SK-N-MC (cell line): ENCODE measurements around the gene ANKDD1B.

Experiments used
- EZH2 ChIP-seq: fragments of 200-600 bp; sonication (generic); IDR thresholded peaks from one replicate; pipeline ENCODE4 v1.6.1; 2017; ENCODE audit warnings: antibody characterized with exemption
- POLR2AphosphoS5 ChIP-seq: IDR thresholded peaks from 2 replicates; pipeline ENCODE4 v1.6.1; 2012; ENCODE audit warnings: mild to moderate bottlenecking, low read depth, low read length, borderline replicate concordance

DNA sequence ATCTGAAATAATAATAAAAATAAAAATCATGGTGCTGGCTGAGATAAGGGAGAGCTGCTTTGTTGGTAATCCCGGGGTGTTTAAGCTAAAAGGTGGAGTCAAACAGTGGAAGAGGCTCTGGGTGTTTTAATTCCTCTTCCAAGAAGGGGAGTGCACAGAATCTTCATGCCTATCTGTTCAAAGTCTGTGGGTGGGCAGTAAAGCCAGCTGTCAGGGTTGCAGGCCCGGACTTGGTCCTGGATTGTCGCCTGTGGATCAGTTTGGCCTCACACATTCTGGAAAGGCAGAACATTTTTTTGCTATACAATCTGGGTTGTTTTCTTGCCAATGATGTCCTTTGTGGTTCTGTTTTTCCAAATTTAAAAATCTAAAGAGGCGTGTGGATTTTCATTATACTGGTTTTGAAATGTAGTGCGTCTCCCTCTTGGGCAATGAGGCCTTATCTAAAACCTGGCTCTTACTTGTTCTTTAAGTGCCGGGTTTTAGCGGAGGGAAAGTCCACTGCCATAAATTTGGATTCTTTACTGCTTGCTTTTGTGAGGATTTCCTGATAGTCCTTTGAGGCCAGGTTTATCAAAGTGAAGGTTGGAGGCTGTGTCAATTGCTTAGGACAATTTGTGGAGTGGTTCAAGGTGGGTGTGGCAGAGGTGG, 5.8 kb downstream of the ANKDD1B start:
- no peak for TF ChIP-seq POLR2AphosphoS5
- TF ChIP-seq EZH2, result no peak
